ENCODE results near the gene BICDL2. TPM values are rescaled to one million over a fixed set of nuclear protein-coding genes. Genes with fewer than 3 reads are reported as not detected.

Gene BICDL2
- polyA plus RNA-seq, 4 donors: 0.07 to 7.7 (median 2.6) TPM

DNA sequence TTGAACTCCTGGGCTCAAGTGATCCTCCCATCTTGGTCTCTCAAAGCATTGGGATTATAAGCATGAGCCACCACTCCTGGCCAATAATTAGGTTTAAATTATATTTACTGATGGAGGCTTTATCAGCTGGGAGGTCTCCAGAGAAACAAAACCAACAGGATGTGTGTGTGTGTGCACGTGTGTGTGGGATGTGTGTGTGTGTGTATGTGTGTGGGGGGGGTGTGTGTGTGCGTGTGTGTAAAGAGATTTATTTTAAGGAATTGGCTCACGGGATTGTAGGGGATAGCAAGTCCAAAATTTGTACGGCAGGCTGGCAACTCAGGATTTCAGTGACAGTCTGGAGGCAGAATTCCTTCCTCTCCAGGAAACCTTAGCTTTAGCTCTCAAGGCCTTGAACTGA is 14.3 kb upstream of the BICDL2 start:
- DNase-seq (ENCODE audit: low read depth in 4 of 4, low spot score in 3 of 4): no peak

GRCh38 chr16:3050487-3050886 is 13.7 kb upstream of the BICDL2 start:
- no peak for DNase-seq (ENCODE audit: low read depth in 4 of 4, low spot score in 3 of 4)

DNA sequence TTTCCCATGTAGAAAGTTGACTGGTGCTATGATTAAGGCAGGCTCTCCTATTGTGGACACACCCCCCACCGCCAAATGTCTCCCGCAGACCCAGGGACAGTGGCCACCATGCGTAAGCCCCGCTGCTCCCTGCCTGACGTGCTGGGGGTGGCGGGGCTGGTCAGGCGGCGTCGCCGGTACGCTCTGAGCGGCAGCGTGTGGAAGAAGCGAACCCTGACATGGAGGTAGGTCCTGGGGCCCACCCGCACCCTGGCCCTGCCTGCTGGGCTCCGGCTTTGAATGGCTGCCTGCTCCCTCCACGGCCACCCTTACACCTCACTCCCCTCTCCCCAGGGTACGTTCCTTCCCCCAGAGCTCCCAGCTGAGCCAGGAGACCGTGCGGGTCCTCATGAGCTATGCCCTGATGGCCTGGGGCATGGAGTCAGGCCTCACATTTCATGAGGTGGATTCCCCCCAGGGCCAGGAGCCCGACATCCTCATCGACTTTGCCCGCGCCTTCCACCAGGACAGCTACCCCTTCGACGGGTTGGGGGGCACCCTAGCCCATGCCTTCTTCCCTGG is 13.3 kb upstream of the BICDL2 start:
- DNase-seq (ENCODE audit: low read depth in 4 of 4, low spot score in 3 of 4): no peak

DNA sequence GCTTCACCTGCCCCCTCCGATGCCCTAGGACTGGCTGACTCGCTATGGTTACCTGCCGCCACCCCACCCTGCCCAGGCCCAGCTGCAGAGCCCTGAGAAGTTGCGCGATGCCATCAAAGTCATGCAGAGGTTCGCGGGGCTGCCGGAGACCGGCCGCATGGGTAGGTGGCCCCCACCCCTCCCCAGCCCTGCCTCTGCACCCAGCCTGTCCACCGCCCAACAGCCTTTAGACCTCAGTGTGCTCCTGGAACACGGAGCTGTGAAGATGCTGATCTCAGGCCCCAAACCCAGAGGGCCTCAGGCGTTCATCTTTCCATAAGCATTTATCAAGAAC is 10.6 kb upstream of the BICDL2 start:
- no peak for DNase-seq (ENCODE audit: low read depth in 4 of 4, low spot score in 3 of 4)

DNA sequence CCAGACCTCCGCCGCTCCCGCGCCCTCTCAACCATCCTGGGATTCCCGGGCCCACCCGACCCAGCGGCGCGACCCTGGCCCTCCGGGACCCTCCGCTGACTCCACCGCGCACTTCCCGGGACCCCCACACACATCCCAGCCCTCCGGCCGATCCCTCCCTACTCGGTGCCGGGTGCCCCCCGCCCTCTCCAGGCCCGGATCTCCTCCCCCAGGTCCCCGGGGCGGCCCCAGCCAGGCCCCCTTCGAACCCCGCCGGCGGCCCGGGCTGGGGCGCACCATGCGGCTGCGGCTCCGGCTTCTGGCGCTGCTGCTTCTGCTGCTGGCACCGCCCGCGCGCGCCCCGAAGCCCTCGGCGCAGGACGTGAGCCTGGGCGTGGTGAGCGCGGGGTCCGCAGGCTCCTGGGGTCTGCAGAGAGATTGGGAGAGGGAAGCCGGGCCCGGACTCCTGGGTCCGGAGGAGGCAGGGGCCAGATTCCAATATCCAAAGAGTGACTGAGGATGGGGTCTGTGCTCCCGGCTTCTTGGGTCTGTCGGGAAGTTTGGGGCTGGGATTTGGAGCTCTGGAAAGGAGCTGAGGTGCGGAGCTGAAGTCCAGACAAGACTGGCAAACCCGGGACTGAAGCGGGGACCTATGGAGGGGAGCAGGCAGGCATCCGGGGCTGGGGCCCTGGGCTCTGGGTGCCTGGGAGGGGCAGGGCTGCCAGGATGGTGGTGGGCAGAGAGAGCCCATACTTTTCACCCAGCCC is 10.1 kb upstream of the BICDL2 start:
- DNase-seq (ENCODE audit: low read depth in 4 of 4, low spot score in 3 of 4): no peak

DNA sequence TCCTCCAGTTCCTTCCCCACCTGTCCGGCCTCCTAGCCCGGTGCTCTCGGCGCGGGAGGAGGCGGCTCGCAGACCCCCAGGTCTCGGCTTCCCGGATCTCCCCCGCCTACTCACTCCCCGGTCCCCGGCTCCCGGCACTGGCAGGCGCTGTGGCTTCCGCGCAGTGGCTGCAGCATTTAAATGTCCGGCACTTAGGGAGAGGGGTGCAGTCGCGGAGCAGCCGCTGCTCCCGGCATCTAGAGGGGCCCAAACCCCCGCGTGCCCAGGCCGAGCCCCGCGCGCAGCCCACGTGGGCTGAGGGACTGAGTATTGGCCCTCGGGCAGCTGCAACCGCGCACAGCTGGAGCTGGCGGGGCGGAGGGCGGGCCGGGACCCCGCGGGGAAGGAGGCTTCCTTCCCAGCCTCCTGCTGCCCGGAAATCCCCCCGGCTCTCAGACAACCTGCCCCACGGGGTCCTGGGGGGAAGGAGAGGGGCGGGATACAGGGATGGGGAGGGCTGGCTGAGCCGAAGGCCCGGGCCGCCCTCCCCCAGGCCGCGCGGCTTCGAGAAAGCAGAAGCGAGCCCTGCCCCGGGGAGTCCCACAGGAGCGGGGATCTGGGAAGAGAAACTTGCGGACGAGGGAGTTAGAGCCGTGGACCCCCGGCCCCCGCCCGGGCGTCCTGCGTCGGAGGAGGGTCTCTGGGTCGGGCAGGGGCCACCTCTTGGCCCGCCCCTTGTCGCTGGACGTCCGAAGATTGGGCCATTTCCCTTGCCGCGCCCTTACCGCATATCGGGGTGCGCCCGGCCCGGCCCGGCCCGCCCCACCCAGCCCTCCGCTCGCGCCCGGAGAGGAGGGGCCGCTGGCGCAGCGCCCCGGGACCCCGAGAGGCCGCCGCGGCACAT is 9.3 kb upstream of the BICDL2 start, which contains the start of gene MMP25:
MMP25 (plus strand) TSS at position 804 of the 883 bp plus-strand sequence. CDS start 357 bp downstream, outside the sequence.
- no peak for DNase-seq (ENCODE audit: low read depth in 4 of 4, low spot score in 3 of 4)

- no peak for DNase-seq (ENCODE audit: low read depth in 4 of 4, low spot score in 3 of 4)
These were observed 8.0 kb upstream of the BICDL2 start for GRCh38 chr16:3044708-3045107.

DNA sequence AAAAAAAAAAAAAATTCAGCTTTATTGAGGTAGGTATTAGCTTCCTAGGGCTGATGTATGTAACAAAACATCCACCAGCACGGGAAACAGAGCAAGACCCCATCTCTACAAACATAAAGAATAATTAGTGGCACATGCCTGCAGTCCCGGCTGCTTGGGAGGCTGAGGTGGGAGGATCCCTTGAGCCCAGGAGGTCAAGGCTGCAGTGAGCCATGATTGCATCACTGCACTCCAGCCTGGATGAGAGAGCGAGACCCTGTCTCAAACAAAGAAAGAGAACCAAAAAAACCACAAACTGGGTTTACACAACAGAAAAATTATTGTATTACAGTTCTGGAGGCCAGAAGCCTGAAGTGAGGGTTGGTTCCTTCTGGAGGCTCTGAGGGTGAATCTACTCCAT is 5.6 kb upstream of the BICDL2 start:
- no peak for DNase-seq (ENCODE audit: low read depth in 4 of 4, low spot score in 3 of 4)

- no peak for DNase-seq (ENCODE audit: low read depth in 4 of 4, low spot score in 3 of 4)
These were observed 2.2 kb upstream of the BICDL2 start for GRCh38 chr16:3038896-3039295.

DNA sequence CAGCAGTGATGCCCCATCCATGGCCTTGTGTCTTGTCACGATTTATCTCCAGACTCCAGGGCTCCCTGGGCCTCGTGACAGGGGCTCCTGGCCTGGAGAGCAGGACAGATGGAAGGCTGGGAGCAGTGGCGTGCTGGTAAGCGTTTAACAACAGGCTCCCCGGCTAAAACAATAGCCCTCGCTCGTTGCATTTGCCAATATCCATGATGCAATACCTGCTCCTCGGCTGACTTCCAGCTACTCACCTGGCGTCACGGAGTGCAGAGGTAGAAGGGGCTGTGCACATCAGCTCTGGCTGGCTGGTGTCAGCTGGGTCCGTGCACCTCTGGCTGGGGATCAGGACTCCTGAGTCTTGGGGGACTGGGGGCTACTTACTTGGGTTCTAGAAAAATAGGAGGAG is 1.5 kb upstream of the BICDL2 start:
- DNase-seq (ENCODE audit: low read depth in 4 of 4, low spot score in 3 of 4): no peak

DNA sequence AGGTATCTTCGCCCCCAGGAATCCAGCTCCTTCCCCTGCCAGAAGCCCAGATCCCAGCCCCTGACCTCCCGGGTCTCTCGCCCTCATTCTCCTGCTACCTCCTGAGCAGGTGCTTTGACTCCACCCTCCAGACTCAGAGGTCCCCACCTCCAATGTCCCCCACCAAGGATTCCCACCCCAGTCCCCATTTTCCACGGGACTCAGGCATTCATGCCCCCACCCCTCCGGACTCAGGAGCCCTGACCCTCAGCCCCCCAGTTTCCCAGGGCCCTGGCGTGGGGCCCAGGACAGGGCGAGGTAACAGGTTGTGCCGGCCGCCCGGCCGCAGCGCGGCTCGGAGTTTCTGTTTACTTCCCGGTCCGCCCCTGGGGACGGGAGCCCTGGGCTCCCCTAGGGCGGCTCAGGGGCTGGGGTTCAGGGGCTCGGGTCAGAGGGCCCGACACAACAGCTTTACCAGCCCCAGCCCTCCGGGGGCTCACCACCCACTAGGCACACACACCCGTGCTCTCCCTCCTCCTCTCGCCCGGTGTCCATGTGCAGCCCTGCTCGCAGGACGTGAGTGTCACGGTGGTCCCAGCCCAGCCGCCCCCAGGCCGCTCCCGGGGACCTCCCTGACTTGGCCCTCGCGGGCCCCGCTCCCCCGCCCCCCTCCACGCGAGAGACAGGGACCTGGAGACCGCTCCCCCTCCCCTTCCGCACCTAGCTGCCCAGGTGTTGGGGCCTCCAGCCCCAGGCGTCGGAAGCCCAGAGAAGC is 595 bp downstream of the BICDL2 start:
- DNase-seq (ENCODE audit: low read depth in 4 of 4, low spot score in 3 of 4): no peak

DNA sequence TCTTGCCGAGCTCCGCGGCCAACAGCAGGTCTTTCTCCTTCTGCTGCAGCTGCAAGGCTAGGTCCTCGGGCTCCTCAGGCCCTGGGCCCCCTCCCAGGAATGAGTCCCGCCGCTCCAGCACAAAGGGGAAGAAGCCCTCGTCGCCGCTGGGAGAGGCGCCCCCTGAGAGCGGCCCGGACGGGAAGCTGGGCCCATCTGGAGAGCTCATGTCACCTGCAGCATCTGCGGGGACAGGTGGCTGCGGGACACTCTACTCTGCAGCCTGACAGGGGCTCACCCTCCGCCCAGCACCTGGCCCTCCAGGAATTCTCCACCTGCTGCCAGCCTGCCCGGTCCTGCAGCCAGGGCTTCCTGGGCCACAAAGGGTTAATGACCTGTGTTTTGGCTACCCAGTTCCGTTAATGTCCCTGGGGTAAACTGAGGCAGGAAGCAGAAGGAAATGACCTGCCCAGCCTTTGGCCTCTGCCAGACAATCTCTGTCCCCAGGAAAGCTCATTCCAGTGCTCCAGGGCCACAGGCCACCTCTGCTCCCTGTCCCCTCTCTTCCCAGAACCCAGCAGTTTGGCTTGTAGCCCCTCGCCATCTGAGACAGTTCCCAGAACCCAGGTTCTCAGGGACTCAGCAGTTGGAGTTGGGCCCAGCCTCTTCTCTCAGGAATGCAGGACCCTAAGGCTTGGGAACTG is 1.3 kb downstream of the BICDL2 start:
- no peak for DNase-seq (ENCODE audit: low read depth in 4 of 4, low spot score in 3 of 4)

DNA sequence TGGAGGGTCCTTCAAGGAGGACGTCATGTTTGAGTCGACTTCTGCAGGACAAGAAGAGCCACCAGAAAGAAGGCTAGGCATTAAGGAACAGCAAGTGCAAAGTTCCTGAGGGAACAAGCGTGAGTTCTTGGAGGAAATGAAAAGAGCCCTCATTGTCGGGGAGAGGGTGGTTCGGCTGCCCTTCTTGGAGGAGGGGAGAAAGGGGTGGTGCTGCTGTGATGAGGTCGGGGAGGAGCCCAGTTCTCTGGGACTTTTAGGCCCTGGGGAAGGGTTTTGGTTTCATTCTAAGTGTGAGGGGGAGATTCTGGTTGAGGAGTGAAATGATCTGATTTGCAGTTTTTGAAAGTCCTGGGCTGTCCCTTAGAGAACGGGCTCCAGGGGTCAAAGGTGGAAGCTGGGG is 4.1 kb downstream of the BICDL2 start:
- DNase-seq (ENCODE audit: low read depth in 4 of 4, low spot score in 3 of 4): no peak

DNA sequence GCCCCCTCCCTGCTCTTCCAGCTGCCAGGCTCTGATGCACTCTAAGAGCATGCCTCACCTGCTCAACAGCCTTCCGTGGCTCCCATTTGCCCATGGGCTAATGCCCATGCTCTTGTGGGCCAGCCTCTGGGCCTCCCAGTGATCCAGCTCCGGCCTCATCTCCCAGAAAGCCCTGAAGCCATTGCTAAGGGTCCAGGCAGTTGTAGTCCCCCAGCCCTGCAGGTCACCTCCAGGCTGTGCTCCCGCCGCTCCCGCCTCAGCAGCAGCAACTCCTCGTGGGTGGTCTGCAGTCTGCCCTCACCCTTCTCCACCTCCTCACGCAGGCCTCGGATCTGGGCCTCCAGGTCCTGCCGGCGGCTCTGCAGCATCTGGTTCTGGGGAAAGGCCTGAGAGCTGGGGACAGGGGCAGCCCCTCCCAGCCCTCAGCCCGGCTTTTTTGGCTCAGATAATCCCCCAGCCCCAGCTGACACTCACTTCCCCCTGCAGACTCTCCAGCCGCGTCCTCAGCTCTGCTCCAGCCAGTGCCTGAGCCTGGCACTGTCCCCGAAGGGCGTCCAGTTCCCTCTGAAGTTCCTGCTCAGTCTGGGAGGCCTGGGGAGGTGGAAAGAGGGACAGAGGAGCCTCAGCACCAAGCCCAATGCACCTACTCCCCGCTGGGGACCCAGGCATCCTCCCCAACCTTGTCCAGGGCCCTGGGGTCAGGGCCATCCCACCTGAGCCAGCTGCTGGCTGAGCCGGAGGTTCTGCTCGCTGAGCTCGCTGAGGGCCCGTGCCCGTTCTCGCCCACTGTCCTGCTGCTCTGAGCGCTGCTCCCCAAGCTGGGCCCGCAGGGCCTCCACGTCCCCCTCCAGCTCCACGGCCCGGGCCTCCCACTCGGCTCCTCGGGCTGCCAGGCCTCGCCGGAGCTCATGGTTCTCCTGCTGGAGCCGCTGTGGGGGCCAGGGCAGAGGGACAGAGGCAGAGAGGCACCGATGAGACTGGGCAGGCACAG is 6.2 kb downstream of the BICDL2 start:
- DNase-seq (ENCODE audit: low read depth in 4 of 4, low spot score in 3 of 4): no peak

- DNase-seq (ENCODE audit: low read depth in 4 of 4, low spot score in 3 of 4): no peak
These were observed 7.1 kb downstream of the BICDL2 start for GRCh38 chr16:3029491-3030221.

GRCh38 chr16:3028716-3029319 is 7.9 kb downstream of the BICDL2 start:
- no peak for DNase-seq (ENCODE audit: low read depth in 4 of 4, low spot score in 3 of 4)

- peak in 1 of 4 donors; percentile 74 for DNase-seq (ENCODE audit: low read depth in 4 of 4, low spot score in 3 of 4)
These were observed 8.6 kb downstream of the BICDL2 start for GRCh38 chr16:3027983-3028715.

DNA sequence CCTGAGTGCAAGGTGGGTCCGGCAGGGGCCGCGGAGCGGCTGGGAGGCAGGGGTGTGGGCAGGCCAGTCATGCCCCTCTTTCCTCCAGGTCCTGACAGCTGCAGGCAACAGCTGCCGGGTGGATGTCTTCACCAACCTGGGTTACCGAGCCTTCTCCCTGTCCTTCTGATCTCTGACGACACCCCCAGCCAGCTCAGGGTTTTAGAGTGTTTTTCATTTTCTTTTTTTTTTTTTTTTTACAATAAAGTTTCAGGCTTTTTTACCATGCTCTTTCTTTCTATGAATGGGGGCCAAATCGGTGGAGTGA is 9.3 kb downstream of the BICDL2 start:
- no peak for DNase-seq (ENCODE audit: low read depth in 4 of 4, low spot score in 3 of 4)

All from left renal pelvis (tissue), 4 donors.